ENCODE data around the gene POMGNT1.
"Not testable (repeated sequence)": the region's sequence is repeated elsewhere in the genome, so short reads cannot be mapped to it uniquely, and the experiment has no call there.

The POMGNT1 gene

GRCh38 chr1:46242918-46243317 is 44.7 kb upstream of the POMGNT1 start:
- no peak for DNase-seq (ENCODE audit: low read depth)
- H3K4me3 ChIP-seq (ENCODE audit: low read depth, low read length) = no peak overlapping the region
- no peak for TF ChIP-seq MYC (IDR thresholded peaks at IDR 0.05; ENCODE audit: low read depth, low read length)
- TF ChIP-seq, protein P1, sequence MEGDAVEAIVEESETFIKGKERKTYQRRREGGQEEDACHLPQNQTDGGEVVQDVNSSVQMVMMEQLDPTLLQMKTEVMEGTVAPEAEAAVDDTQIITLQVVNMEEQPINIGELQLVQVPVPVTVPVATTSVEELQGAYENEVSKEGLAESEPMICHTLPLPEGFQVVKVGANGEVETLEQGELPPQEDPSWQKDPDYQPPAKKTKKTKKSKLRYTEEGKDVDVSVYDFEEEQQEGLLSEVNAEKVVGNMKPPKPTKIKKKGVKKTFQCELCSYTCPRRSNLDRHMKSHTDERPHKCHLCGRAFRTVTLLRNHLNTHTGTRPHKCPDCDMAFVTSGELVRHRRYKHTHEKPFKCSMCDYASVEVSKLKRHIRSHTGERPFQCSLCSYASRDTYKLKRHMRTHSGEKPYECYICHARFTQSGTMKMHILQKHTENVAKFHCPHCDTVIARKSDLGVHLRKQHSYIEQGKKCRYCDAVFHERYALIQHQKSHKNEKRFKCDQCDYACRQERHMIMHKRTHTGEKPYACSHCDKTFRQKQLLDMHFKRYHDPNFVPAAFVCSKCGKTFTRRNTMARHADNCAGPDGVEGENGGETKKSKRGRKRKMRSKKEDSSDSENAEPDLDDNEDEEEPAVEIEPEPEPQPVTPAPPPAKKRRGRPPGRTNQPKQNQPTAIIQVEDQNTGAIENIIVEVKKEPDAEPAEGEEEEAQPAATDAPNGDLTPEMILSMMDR (IDR thresholded peaks at IDR 0.05; ENCODE audit: low read depth, low read length) = no peak
- TF ChIP-seq MAX (IDR thresholded peaks at IDR 0.05; ENCODE audit: low read depth, low read length) = no peak
- TF ChIP-seq POLR2A (IDR thresholded peaks at IDR 0.05; ENCODE audit: extremely low read depth, insufficient read length) = no peak

- H3K4me3 ChIP-seq (ENCODE audit: low read depth, low read length); DNase-seq (ENCODE audit: low read depth): not testable (repeated sequence)
Measured at GRCh38 chr1:46241733-46242132, 43.5 kb upstream of the POMGNT1 start.

GRCh38 chr1:46238865-46239264 is 40.6 kb upstream of the POMGNT1 start:
- DNase-seq (ENCODE audit: low read depth) = peak; percentile 15

DNA sequence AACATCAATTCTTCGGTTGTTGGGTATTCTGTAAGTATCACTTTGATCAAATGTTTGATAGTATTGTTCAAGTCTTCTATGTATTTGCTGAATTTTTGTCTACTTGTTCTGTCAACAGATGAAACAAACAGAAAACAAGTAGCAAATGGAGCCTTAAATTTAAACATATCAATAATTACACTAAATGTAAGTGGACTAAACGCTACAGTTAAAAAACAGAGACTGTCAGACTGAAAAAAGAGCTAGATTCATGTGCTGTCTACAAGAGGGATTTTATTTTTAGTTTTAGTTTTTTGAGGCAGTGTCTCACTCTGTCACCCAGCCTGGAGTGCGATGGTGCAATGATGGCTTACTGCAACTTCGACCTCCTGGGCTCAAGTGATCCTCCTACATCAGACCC is 38.6 kb upstream of the POMGNT1 start:
- TF ChIP-seq MAX (IDR thresholded peaks at IDR 0.05; ENCODE audit: low read depth, low read length) (no peak), POLR2A (IDR thresholded peaks at IDR 0.05; ENCODE audit: extremely low read depth, insufficient read length) (no peak), MYC (IDR thresholded peaks at IDR 0.05; ENCODE audit: low read depth, low read length) (no peak)
- TF ChIP-seq, protein P1 (IDR thresholded peaks at IDR 0.05; ENCODE audit: low read depth, low read length) = no peak
- no peak for DNase-seq (ENCODE audit: low read depth)
- no peak overlapping the region for H3K4me3 ChIP-seq (ENCODE audit: low read depth, low read length)

More at GRCh38 chr1:46238865-46239264, 40.6 kb upstream of the POMGNT1 start:
- H3K4me3 ChIP-seq (ENCODE audit: low read depth, low read length) = not testable (repeated sequence)

DNA sequence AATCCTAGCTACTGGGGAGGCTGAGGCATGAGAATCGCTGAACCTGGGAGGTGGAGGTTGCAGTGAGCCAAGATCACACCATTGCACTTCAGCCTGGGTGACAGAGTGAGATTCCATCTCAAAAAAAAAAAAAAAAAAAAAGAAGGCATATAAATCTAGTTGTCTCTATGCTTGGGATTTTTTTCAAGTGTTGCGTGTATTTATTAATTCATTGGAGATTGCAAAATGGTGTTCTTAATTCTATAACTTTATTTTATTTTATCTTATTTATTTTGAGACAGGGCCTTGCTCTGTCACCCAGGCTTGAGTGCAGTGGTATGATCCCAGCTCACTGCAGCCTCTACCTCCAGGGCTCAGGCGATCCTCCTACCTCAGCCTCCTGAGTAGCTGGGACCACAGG is 33.0 kb upstream of the POMGNT1 start:
- DNase-seq (ENCODE audit: low read depth); H3K4me3 ChIP-seq (ENCODE audit: low read depth, low read length): not testable (repeated sequence)

DNA sequence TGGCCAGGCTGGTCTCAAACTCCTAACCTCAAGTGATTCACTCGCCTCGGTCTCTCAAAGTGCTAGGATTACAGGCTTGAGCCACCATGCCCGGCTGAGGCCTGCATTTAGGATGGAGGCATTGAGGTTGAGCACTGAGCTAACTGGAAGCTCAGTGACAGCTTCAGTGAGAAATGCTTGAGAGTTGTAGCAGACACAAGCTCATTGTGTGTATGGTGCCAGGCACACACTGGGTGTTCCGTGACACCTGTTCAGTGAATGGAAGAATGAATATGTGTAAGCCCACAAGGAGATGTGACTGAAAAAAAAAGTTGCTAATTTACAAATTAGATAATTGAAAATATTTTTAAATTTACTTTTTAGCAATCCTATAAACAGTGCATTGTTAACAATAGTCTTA is 26.7 kb upstream of the POMGNT1 start:
- H3K4me3 ChIP-seq (ENCODE audit: low read depth, low read length) = no peak overlapping the region
- TF ChIP-seq POLR2A (IDR thresholded peaks at IDR 0.05; ENCODE audit: extremely low read depth, insufficient read length) = no peak
- no peak for TF ChIP-seq MAX (IDR thresholded peaks at IDR 0.05; ENCODE audit: low read depth, low read length)
- no peak for TF ChIP-seq MYC (IDR thresholded peaks at IDR 0.05; ENCODE audit: low read depth, low read length)
- TF ChIP-seq, protein P1 (IDR thresholded peaks at IDR 0.05; ENCODE audit: low read depth, low read length) = no peak
- DNase-seq (ENCODE audit: low read depth) = no peak

GRCh38 chr1:46223472-46223943 is 25.3 kb upstream of the POMGNT1 start:
- H3K4me3 ChIP-seq (ENCODE audit: low read depth, low read length) = no peak overlapping the region
- TF ChIP-seq MAX (IDR thresholded peaks at IDR 0.05; ENCODE audit: low read depth, low read length) = peak; percentile 13; the same call in 1 of the 2 replicates
- 0 out of 2 replicates have a peak, but pooled peaks have one; percentile 23 for TF ChIP-seq MYC (IDR thresholded peaks at IDR 0.05; ENCODE audit: low read depth, low read length)
- TF ChIP-seq, protein P1 (IDR thresholded peaks at IDR 0.05; ENCODE audit: low read depth, low read length) = peak; percentile 95
- no peak for TF ChIP-seq POLR2A (IDR thresholded peaks at IDR 0.05; ENCODE audit: extremely low read depth, insufficient read length)
- peak; percentile 86 for DNase-seq (ENCODE audit: low read depth)

DNA sequence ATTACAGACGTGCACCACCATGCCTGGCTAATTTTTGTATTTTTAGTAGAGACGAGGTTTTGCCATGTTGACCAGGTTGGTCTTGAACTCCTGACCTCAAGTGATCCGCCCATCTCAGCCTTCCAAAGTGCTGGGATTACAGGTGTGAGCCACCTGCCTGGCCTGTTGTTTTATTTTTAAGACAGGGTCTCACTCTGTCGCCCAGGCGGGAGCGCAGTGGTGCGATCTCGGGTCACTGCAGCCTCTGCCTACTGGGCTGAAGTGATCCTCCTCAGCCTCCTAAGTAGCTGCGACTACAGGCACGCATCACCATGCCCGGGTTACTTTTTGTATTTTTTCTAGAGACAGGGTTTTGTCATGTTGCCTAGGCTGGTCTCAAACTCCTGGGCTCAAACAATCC is 24.8 kb upstream of the POMGNT1 start:
- DNase-seq (ENCODE audit: low read depth); H3K4me3 ChIP-seq (ENCODE audit: low read depth, low read length): not testable (repeated sequence)
